HG02943 (cell line): ENCODE measurements around the gene ONECUT3.

Experiments
- ATAC-seq: cut with Tn5 transposase; IDR thresholded peaks from one replicate; pipeline ENCODE4 v1.9.1; 2021; ENCODE audit warnings: mild to moderate bottlenecking, low read depth, moderate library complexity; ENCODE audit not compliant: unreplicated experiment

Gene ONECUT3

DNA sequence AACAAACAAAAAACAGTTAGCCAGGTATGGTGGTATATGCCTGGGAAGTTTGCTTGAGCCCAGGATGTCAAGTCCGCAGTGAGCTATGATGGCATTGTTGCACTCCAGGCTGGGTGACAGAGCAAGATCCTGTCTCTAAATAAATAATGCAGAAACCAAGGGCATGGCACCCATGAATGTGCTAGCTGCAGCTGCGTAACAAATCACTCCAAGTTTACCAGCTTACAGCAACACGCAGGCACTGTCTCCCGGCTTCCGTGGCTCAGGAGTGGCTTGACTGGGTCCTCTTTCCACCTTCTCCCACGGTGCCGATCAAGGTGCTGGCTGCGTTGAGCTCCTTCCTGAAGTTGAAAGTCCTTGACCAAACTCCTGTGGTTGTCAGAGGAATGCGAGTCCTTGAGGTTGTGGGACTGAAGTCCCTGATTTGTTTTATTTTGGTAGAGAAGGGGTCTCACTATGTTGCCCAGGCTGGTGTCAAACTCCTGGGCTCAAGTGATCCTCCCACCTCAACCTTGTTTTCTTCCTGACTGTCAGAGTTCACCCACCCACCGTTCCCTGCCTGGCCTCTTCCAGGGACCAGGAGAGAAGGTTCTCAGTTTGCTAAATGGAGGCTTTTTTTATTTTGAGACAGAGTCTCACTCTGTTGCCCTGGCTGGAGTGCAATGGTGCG is 13.2 kb upstream of the ONECUT3 start:
- no peak for ATAC-seq

DNA sequence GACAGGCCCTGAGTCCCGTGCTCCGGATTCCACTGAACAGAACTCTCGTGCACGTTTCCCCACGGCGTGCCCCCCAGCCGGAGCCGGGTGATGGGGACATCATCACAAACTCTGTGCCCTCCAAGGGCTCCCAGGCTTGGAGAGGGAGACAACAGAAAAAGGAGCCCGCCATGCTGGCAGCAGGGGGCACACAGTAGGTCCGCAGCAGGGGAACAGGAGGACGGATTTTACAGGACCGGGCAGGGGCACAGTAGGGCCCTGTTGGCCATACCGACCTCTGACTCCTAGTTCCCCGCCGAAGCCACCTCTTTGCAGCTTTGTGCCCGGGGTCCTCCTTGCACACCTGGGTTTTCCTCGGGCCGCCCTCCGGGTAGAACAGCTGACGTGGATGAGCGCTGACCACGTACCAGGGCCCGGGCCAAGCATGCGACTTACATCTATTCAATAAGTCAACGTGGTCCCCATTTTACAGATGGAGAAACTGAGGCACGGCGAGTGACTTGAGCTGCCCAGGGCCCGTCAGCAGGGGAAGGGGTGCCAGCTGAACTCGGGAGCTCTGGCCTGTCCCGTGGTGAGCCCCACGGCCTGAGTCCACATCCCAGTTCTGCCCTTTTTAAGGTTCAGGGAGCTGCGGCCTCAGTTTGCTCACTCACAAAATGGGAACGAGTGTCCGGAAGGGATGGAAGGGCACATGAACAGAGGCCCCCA is 10.2 kb upstream of the ONECUT3 start:
- no peak for ATAC-seq

DNA sequence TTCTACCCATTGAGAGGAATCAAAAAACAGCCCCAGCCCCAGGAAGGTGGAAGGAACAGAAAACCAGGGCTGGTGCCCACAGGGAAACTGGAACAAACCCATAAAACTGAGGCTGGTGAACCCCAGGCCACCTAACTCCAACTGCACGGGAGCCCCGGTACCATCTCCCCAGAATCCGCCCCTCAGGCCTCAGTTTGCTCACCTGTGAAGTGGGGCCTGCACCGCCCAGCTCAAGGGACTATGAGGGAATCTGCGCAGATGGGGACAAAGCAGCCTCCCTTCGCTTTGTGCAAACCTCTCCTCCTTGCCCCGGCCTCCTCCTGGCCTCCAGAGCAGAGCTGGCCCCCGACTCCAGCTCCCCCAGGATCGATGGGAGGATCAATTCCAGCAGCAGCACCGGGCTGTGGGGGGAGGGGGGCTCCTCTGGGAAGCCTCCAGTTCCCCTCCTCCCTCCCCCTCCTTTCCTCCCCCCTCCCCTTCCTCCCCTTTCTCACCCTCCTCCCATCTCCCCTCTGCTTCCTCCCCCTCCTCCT is 9.1 kb upstream of the ONECUT3 start:
- ATAC-seq = no peak

GRCh38 chr19:1744822-1745563 is 8.3 kb upstream of the ONECUT3 start:
- ATAC-seq = no peak

- no peak for ATAC-seq
Observed at GRCh38 chr19:1745589-1746031, 7.7 kb upstream of the ONECUT3 start.

DNA sequence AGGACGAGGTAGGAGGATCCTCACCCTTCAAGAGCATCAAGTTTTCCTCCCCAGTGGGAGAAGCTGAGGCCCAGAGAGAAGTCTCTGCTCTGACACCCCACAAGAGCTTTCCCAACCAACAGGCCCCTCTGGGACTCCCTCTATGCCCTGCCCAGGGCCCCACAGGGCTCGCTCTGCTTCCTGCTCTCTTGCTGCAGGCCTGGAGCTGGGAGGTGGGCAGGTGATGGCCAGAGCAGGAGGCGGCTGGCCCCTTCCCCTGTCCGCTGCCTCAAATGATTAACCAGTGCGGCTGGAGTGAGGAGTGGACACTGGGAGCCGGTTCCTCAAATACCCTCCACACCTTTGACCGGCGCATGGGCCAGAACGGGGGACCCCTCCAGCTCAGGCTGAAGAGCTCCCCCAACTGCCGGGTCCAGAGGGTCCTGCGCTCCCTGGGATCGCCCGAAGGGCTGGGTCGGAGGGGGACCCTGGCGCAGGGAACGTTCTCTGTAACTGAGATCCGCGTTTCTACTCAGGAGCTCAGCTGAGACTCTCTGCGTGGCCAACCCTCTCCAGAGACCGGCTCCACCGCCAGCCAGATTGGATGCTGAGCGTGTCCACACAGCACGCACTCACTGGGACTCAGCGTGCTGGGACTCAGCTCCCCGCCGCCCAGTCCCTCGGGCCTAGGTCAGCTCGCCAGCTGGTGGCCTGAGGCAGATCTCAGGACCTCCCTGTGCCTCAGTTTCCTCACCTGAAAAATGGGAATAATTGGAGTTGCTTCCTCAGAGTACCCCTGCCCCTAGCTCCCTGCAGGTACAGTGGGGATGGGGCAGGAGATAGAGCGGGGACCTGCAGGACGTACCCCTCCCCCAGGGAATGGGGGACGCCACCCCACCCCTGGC is 6.7 kb upstream of the ONECUT3 start:
- no peak for ATAC-seq

DNA sequence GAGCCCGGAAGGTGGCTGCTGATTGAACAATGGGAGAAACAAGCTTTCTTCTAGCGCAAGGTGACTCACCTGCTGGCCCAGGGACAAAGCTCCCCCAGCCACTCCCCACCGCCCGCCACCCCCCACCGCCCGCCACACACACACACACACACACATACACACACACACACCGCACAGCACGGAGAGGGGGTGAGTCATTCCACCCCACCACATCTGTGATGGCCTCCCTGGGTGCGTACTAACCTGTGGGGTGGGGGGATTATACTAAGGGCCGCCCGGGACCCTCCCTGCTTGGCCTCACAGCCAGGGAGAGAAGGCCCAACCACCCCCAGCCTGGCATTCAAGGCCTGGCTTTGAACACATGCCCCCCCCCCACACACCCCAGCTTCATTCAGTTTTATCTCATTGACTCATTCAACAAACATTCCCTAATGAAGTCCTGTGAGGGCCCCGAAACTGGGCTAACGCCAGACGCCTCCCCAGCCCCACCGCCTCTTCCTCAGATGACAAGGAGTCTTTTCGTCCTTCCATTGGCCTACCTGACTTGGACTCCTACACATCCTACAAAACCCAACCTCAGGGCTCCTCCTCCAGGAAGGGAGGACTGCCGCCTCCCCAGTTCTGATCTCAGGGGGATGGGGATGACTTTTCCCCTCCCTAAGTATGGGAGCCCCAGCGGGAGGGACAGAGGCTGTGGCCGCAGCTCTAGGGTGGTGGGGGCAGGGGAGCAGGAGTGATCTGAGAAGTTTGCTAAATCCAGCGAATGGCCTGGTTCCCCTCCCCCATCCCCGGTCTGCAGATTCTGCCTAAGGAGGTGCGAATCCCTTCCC is 5.8 kb upstream of the ONECUT3 start:
- ATAC-seq = no peak

DNA sequence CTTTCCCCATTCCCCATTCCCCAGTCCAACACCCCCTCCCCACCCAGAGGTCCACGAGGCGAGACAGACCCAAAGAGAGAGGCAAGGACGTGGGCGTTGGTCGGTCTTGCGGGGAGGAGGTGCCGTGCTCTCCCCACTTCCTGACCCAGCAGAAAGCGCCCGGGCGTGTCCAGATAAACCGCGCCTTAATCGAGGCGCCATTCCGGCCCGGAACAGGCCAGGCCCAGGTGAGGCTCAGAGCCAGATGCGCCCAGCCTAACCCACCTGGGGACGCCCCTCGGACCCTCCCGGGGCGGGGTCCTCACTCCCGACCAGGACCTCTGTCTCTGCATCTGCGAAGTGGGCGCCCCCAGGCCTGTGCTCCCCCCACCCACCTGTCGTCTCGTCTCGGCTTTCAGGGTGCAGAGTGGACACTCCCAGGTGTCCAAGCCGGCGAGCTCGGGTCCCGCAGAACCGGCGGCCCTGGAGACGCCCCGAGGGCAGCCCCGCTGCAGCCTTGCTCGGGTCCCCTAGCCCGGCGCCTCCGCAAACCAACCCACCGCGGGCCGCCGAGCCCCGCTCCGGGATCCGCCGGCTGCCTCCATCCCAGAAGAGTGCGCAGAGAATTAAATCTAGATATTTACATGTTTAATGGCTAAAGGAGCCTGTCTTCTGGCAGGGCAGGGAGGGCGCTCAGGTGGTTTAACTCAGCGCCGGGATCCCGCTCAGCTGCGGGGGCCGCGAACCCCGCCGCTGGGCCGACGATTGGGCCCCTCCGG is 5.0 kb upstream of the ONECUT3 start:
- ATAC-seq = no peak

DNA sequence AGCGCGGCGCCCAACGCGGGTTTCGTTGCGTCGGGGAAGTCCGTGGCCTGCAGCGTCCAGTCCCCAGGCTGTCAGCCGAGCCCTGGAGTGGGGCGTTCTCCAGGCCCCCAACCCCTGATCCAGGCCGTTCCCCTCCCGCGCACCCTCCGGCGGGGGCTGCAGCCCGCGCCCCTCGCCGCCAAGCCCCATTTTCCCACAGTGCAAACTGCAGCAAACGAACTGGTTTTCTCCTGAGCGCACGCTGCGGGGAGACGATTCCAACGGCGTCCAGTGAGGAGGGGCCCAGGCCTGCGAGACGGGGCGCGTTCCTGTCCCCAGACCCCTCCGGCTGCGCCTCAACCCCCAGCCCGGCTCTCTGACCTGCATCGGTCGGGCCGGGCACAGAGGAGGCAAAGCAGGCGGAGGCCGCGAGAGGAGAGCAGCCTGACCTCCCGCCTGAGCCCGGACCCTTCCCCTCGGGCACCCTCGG is 4.4 kb upstream of the ONECUT3 start:
- no peak for ATAC-seq

DNA sequence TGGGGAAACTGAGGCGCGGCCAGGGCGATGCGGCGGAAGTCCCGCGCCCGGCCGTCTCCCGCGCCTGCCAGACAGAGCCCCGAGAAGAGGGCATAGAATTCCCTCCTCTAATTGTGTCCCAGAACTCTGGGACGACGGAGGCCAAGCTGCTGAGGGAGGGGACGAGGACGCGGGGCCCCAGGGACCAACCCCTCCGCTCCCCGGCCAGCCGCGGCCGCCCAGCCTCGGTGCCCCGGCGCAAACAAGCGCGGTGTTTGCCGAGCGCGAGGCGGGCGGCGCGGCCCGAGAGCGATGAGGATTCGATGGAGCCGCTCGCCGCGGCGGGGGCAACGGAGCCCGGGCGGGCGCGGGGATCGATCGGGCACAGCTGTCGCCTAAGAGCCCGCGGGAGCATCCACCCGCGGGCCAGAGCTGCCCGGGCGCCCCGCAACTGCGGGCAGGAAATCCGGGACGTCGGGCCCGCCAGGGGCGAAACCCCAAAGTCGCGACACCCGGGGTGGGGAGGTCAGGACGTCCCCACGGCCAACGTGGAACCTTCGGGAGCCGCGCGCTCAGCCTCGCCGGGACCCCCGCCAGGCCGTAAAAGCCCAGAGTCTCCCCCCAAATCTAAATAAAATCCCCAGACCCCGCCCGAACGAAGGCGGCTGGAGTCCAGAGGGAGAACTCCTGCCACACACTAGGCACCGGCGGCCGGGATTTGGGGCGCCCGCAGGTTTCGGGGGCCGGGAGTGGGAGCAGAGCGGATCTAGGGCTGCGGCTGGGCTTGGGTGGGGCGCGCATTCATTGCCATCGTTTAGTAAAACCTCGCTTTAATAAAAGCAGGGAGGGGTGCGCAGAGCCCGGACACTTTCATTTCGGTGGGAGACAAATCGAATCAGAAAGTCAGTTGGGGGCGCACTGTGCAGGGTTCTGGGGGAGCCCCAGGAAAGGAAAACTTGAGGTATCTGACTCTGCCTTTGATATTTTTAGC is 3.6 kb upstream of the ONECUT3 start:
- no peak for ATAC-seq

- no peak for ATAC-seq
Observed at GRCh38 chr19:1750343-1751021, 2.8 kb upstream of the ONECUT3 start.

DNA sequence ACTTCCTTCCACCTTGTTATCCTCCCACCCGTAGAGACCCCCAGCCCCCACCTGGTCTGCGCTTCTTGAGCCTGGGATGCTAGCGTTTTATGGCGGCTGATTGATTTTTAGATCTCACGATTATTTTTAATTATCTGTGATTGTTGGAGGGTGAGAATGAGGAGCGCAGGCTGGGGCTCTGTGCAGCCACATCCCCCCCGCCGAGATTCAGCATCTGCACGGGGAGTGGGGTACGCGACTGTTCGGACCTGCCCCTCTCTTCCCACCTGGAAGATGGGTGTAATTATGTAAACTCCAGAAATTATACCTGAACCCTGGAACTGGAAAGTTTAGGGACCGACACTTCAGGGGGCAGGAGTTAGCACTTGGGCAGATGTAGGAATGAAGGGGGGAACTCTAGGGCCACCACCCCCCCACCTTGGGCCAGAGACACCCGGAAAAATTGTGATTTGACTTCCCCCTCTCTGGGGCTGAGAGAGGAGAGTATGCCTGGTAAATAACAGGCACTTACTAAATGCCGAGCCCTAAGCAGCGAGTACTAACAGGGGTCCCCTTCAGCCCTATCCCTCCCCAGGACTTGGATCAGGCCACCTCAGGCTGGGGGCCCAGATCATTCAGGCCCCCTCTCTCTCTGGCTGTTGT is 1.8 kb upstream of the ONECUT3 start:
- ATAC-seq = no peak

GRCh38 chr19:1752009-1752756 is 1.1 kb upstream of the ONECUT3 start:
- no peak for ATAC-seq

GRCh38 chr19:1754018-1754635 is 821 bp downstream of the ONECUT3 start:
- ATAC-seq = no peak
